Common myeloid progenitor, CD34-positive (primary cell): Measurements from ENCODE around the gene COL10A1.
A peak's percentile ranks its signal among the peaks of the same experiment; 100 is the strongest.

Experiments used
- CTCF ChIA-PET: fragments of 350-600 bp; sonication (Branson Sonifier 250); formaldehyde crosslinking; loops from one replicate; lab custom pipeline; 2021; ENCODE audit warnings: antibody characterized with exemption; lab: Charles Lee
- POLR2A ChIA-PET: fragments of 350-600 bp; sonication (Branson Sonifier 250); formaldehyde crosslinking; loops from one replicate; lab custom pipeline; 2021; ENCODE audit warnings: antibody characterized with exemption; lab: Charles Lee
- DNase-seq, 3 donors: peaks; one replicate each; pipeline versions ENCODE4 v3.0.0 to v3.0.0-alpha.2; 2013
- H3K27ac ChIP-seq, 2 experiments: 1 replicate in 1 of 2; 2 replicates in 1 of 2; pipeline ENCODE4 v1.7.0; 2013; ENCODE audit warnings: inconsistent platforms in 2 of 2, low read length in 2 of 2, mild to moderate bottlenecking in 2 of 2, low read depth in 1 of 2, moderate library complexity in 1 of 2; ENCODE audit not compliant: severe bottlenecking in 2 of 2, insufficient read depth in 1 of 2, poor library complexity in 1 of 2
- H3K27me3 ChIP-seq, 5 experiments: replicated peaks in 2 of 5; 1 replicate in 3 of 5; 2 replicates in 2 of 5; pipeline versions ENCODE4 v1.6.1 to v1.7.0; 2013; ENCODE audit warnings: low read length in 4 of 5, mild to moderate bottlenecking in 2 of 5, moderate library complexity in 2 of 5, inconsistent platforms in 1 of 5; ENCODE audit not compliant: insufficient read depth in 5 of 5, control insufficient read depth in 4 of 5
- H3K36me3 ChIP-seq, 4 experiments: 1 replicate in 2 of 4; 2 replicates in 2 of 4; pipeline versions ENCODE4 v1.6.1 to v1.7.0; 2013; ENCODE audit warnings: low read length in 3 of 4, control low read depth in 1 of 4, mild to moderate bottlenecking in 1 of 4; ENCODE audit not compliant: control insufficient read depth in 4 of 4, insufficient read depth in 4 of 4
- H3K4me1 ChIP-seq, 4 experiments: 1 replicate in 3 of 4; 2 replicates in 1 of 4; pipeline versions ENCODE4 v1.6.1 to v1.7.1; 2013; ENCODE audit warnings: low read length in 3 of 4, mild to moderate bottlenecking in 3 of 4, control low read depth in 1 of 4, inconsistent platforms in 1 of 4, moderate library complexity in 1 of 4; ENCODE audit not compliant: control insufficient read depth in 4 of 4, insufficient read depth in 4 of 4; ENCODE audit errors: control extremely low read depth in 1 of 4
- H3K4me3 ChIP-seq, 7 experiments: 1 replicate in 4 of 7; 2 replicates in 3 of 7; pipeline versions ENCODE4 v1.5.1 to v1.7.0; 2013; ENCODE audit warnings: mild to moderate bottlenecking in 7 of 7, low read length in 6 of 7, moderate library complexity in 6 of 7, inconsistent platforms in 2 of 7, low read depth in 2 of 7, control low read depth in 1 of 7; ENCODE audit not compliant: insufficient read depth in 4 of 7, control insufficient read depth in 1 of 7; ENCODE audit errors: extremely low read depth in 1 of 7
- H3K9me3 ChIP-seq, 5 experiments: 1 replicate in 4 of 5; 2 replicates in 1 of 5; pipeline versions ENCODE4 v1.6.1 to v1.7.1; 2013; ENCODE audit warnings: low read length in 4 of 5, mild to moderate bottlenecking in 2 of 5, inconsistent platforms in 1 of 5, low read depth in 1 of 5, moderate library complexity in 1 of 5; ENCODE audit not compliant: control insufficient read depth in 4 of 5, insufficient read depth in 2 of 5; ENCODE audit errors: control extremely low read depth in 1 of 5
- WGBS: methylation state at CpG from one replicate; pipeline ENCODE4 v1.1.5; 2013; ENCODE audit not compliant: insufficient coverage; 5-methylcytosine and 5-hydroxymethylcytosine counted together

The COL10A1 gene

GRCh38 chr6:116120430-116120829 lies 5.5 kb downstream of the COL10A1 start:
- Histone ChIP-seq H3K27ac (no peak overlapping the region), H3K36me3 (peaks cover 0 to 20% (median 7%) of the 10 kb centered on the region in 4 experiments), H3K4me3 (no peak overlapping the region), H3K9me3 (no peaks in the 10 kb centered on the region), H3K4me1 (no peaks in the 10 kb centered on the region), H3K27me3 (no peaks in the 10 kb centered on the region)
- POLR2A ChIA-PET, result no interaction called here
- DNase-seq, result no peak
- WGBS, result 100% methylated on average over 3 of the region's 3 CpGs
- CTCF ChIA-PET, result no interaction called here

GRCh38 chr6:116118608-116119007 lies 7.3 kb downstream of the COL10A1 start:
- Histone ChIP-seq H3K36me3 (peaks cover 0 to 28% (median 15%) of the 10 kb centered on the region in 4 experiments), H3K27ac (no peak overlapping the region), H3K4me1 (no peaks in the 10 kb centered on the region), H3K9me3 (no peaks in the 10 kb centered on the region), H3K27me3 (no peaks in the 10 kb centered on the region), H3K4me3 (no peak overlapping the region)
- DNase-seq, result no peak
- CTCF ChIA-PET, result interaction anchor here (2.0 kb wide), 1 partner anchor 23 kb away, joined by 4 read pairs; no protein-coding TSS in a partner anchor
- POLR2A ChIA-PET, result no interaction called here

GRCh38 chr6:116115781-116116180 lies 10.2 kb downstream of the COL10A1 start:
- Histone ChIP-seq H3K27me3 (no peaks in the 10 kb centered on the region), H3K9me3 (no peaks in the 10 kb centered on the region), H3K4me1 (no peaks in the 10 kb centered on the region), H3K4me3 (no peak overlapping the region), H3K36me3 (peaks cover 5 to 41% (median 25%) of the 10 kb centered on the region in 4 experiments), H3K27ac (no peak overlapping the region)
- CTCF ChIA-PET, result interaction anchor here (0.7 to 1.4 kb wide), 3 partner anchors 14 to 644 kb away, joined by 3 read pairs; no protein-coding TSS in a partner anchor
- no CpG with 5 or more reads among the region's 2 CpGs for WGBS
- peak in 1 of 3 donors; percentile 14 for DNase-seq
- POLR2A ChIA-PET, result no interaction called here

GRCh38 chr6:116113386-116113785 lies 12.5 kb downstream of the COL10A1 start:
- ChIA-PET POLR2A (interaction anchor here (0.7 kb wide), 1 partner anchor 11 kb away, joined by 4 read pairs; no protein-coding TSS in a partner anchor), CTCF (interaction anchor here (0.9 to 2.9 kb wide), 6 partner anchors 11 to 75 kb away, joined by 3 to 13 read pairs (median 6); partner anchors contain the start of gene NT5DC1)
- H3K27me3 ChIP-seq, result no peaks in the 10 kb centered on the region
- no peak overlapping the region for H3K4me3 ChIP-seq
- 100% methylated on average over 2 of the region's 2 CpGs for WGBS
- H3K4me1 ChIP-seq, result no peaks in the 10 kb centered on the region
- H3K36me3 ChIP-seq, result peaks cover 22 to 54% (median 36%) of the 10 kb centered on the region in 4 experiments
- H3K27ac ChIP-seq, result no peak overlapping the region
- no peak for DNase-seq
- H3K9me3 ChIP-seq, result no peaks in the 10 kb centered on the region

- peak; percentile 34 to 51 (median 45) for DNase-seq
- 100% methylated on average over 1 of the region's 5 CpGs for WGBS
- Histone ChIP-seq H3K4me1 (no peaks in the 10 kb centered on the region), H3K4me3 (no peak overlapping the region), H3K27me3 (no peaks in the 10 kb centered on the region), H3K36me3 (peaks cover 22 to 47% (median 35%) of the 10 kb centered on the region in 4 experiments), H3K27ac (no peak overlapping the region), H3K9me3 (no peaks in the 10 kb centered on the region)
- CTCF ChIA-PET, result interaction anchor here (1.1 to 2.9 kb wide), 10 partner anchors 9 to 103 kb away, joined by 3 to 13 read pairs (median 4); partner anchors contain the start of gene NT5DC1
- POLR2A ChIA-PET, result no interaction called here
Observed at GRCh38 chr6:116111552-116112528, 14.1 kb downstream of the COL10A1 start.

GRCh38 chr6:116108836-116109235 lies 17.1 kb downstream of the COL10A1 start:
- Histone ChIP-seq H3K36me3 (peaks cover 22 to 34% (median 29%) of the 10 kb centered on the region in 4 experiments), H3K4me1 (peaks cover 0 to 4% (median 1%) of the 10 kb centered on the region in 4 experiments), H3K9me3 (no peaks in the 10 kb centered on the region), H3K27ac (no peak overlapping the region), H3K27me3 (no peaks in the 10 kb centered on the region), H3K4me3 (no peak overlapping the region)
- ChIA-PET POLR2A (no interaction called here), CTCF (no interaction called here)
- WGBS, result 82% methylated on average over 1 of the region's 1 CpG
- no peak for DNase-seq

GRCh38 chr6:116106146-116106545 lies 19.8 kb downstream of the COL10A1 start:
- no peaks in the 10 kb centered on the region for H3K9me3 ChIP-seq
- H3K27ac ChIP-seq, result no peak overlapping the region
- no CpG with 5 or more reads among the region's 1 CpG for WGBS
- ChIA-PET POLR2A (no interaction called here), CTCF (interaction anchor here (0.7 kb wide), 1 partner anchor 10 kb away, joined by 3 read pairs; no protein-coding TSS in a partner anchor)
- H3K36me3 ChIP-seq, result peaks cover 17 to 23% (median 20%) of the 10 kb centered on the region in 4 experiments
- H3K27me3 ChIP-seq, result no peaks in the 10 kb centered on the region
- no peak overlapping the region for H3K4me3 ChIP-seq
- no peak for DNase-seq
- peaks cover 7 to 26% (median 19%) of the 10 kb centered on the region in 4 experiments for H3K4me1 ChIP-seq
